Measurements from ENCODE around the gene SPEF2. TPM values are rescaled to one million over a fixed set of nuclear protein-coding genes. Genes with fewer than 3 reads are reported as not detected.
"Not testable (repeated sequence)": the region's sequence is repeated elsewhere in the genome, so short reads cannot be mapped to it uniquely, and the experiment has no call there.

The SPEF2 gene
- total RNA-seq, 2 experiments from 2014 or later: 5.6 to 14.1 TPM

GRCh38 chr5:35845508-35845907 lies 227.8 kb downstream of the SPEF2 start:
- H3K27me3 Mint-ChIP-seq, H3K4me1 Mint-ChIP-seq, H3K27ac Mint-ChIP-seq, DNase-seq, CTCF ChIA-PET, ATAC-seq, H3K4me3 Mint-ChIP-seq: not testable (repeated sequence)
- Mint-ChIP-seq H3K9me3 (ENCODE audit: low read depth) (peaks cover 35% of the 10 kb centered on the region), H3K36me3 (peaks cover 57% of the 10 kb centered on the region)

DNA sequence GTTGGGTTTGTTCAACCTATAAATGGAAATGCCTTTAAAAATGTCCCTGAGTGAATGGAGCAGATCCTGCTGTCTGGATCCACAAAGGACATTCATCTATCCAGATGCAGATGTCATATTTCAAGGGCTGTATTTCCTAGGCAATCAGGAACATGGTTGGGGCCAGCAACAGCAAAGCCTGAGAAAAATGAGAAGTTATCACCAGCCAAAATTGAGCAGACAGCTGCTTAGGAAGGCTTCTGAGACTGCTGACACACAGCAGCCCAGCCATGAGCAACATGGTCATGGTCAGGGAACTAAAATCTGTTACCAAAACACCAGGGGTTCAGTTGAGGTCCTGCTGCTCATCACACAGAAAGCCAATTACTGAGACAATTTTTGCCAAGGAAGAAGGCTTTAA lies 229.8 kb downstream of the SPEF2 start:
- peaks cover 19% of the 10 kb centered on the region for H3K4me1 Mint-ChIP-seq
- H3K36me3 Mint-ChIP-seq: peaks cover 48% of the 10 kb centered on the region
- peaks cover 32% of the 10 kb centered on the region for H3K9me3 Mint-ChIP-seq (ENCODE audit: low read depth)
- DNase-seq (no peak), ATAC-seq (no peak)
- CTCF ChIA-PET: no interaction called here
- H3K4me3 Mint-ChIP-seq: no peak overlapping the region
- H3K27me3 Mint-ChIP-seq: no peaks in the 10 kb centered on the region
- H3K27ac Mint-ChIP-seq: no peak overlapping the region

DNA sequence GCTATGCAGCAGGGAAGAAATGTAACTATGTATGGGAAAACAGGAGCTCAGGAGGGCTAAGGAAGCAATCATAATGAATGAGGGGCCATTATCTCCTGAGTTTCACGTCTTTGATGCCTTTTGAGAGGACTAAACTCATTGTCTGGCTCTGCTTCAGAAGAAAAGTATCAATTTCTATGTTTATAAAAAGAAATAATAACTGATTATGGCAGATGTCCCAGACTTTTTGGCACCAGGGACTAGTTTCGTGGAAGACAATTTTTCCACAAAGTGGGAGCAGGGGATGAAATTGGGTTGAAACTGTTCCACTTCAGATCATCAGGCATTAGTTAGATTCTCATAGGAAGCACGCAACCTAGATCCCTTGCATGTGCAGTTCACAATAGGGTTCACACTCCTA lies 230.3 kb downstream of the SPEF2 start:
- Mint-ChIP-seq H3K9me3 (ENCODE audit: low read depth) (peaks cover 32% of the 10 kb centered on the region), H3K27me3 (no peaks in the 10 kb centered on the region), H3K27ac (no peak overlapping the region), H3K36me3 (peaks cover 46% of the 10 kb centered on the region), H3K4me1 (peaks cover 24% of the 10 kb centered on the region), H3K4me3 (no peak overlapping the region)
- ATAC-seq (no peak), DNase-seq (no peak)
- CTCF ChIA-PET: no interaction called here

- ATAC-seq (no peak), DNase-seq (no peak)
- peaks cover 32% of the 10 kb centered on the region for H3K36me3 Mint-ChIP-seq
- H3K27me3 Mint-ChIP-seq: no peaks in the 10 kb centered on the region
- peaks cover 43% of the 10 kb centered on the region for H3K4me1 Mint-ChIP-seq
- CTCF ChIA-PET: interaction anchor here (1.2 to 3.6 kb wide), 2 partner anchors 33 to 73 kb away, joined by 4 to 15 read pairs; no protein-coding TSS in a partner anchor
- H3K9me3 Mint-ChIP-seq (ENCODE audit: low read depth): peaks cover 23% of the 10 kb centered on the region
- H3K27ac Mint-ChIP-seq: no peak overlapping the region
- H3K4me3 Mint-ChIP-seq: no peak overlapping the region
Measured at GRCh38 chr5:35849860-35850259, 232.2 kb downstream of the SPEF2 start.

DNA sequence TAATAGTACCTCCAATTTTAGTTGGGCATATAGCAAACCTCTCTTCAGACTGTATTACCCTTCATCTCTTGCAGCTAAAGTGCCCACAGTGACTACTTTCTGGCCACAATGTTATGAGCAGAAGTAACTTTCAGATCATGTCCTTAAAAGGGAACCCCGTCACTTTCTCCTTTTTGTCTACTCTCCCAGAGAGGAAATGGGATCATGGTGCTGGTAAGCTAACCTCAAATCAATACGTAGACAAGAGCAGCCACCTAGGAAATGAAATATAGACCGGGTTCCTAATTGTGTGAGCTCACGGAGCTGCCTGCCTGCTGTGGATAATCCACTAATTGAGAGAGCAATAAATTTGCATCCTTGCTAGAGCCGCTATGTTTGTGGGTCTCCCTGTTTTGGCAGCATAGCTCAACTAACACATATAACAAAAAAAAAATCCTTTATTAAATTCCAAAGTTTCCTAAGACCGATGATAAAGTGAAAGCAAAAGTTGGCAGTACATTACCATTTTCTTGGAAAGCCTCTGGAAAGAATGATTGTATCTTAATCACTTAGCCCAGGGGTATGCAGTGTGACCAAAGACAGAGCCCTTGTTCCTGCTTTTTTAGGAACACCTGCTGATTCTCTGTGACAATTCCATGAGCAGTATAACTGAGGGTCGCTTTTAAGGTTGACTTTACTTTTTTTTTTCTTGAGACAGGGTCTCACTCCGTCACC lies 233.5 kb downstream of the SPEF2 start:
- H3K4me1 Mint-ChIP-seq: peaks cover 56% of the 10 kb centered on the region
- CTCF ChIA-PET: interaction anchor here (0.7 to 4.0 kb wide), 4 partner anchors 11 to 199 kb away, joined by 3 to 15 read pairs (median 8); no protein-coding TSS in a partner anchor
- H3K36me3 Mint-ChIP-seq: peaks cover 22% of the 10 kb centered on the region
- peaks cover 15% of the 10 kb centered on the region for H3K9me3 Mint-ChIP-seq (ENCODE audit: low read depth)
- peak overlapping the region; percentile 31 for H3K27ac Mint-ChIP-seq
- DNase-seq (no peak), ATAC-seq (no peak)
- no peak overlapping the region for H3K4me3 Mint-ChIP-seq
- no peaks in the 10 kb centered on the region for H3K27me3 Mint-ChIP-seq

- peak overlapping the region; percentile 96 for H3K27ac Mint-ChIP-seq
- peak; percentile 22 for ATAC-seq
- peak; percentile 59 for DNase-seq
- peak overlapping the region; percentile 72 for H3K4me3 Mint-ChIP-seq
- H3K27me3 Mint-ChIP-seq: no peaks in the 10 kb centered on the region
- peaks cover 6% of the 10 kb centered on the region for H3K9me3 Mint-ChIP-seq (ENCODE audit: low read depth)
- CTCF ChIA-PET: interaction anchor here (1.1 to 4.0 kb wide), 7 partner anchors 10 to 75 kb away, joined by 3 to 15 read pairs (median 4); no protein-coding TSS in a partner anchor
- peaks cover 12% of the 10 kb centered on the region for H3K36me3 Mint-ChIP-seq
- H3K4me1 Mint-ChIP-seq: peaks cover 66% of the 10 kb centered on the region
Measured at GRCh38 chr5:35852084-35852734, 234.5 kb downstream of the SPEF2 start.

GRCh38 chr5:35852773-35853172 lies 235.1 kb downstream of the SPEF2 start:
- no peak for DNase-seq
- peak overlapping the region; percentile 96 for H3K27ac Mint-ChIP-seq
- no peaks in the 10 kb centered on the region for H3K27me3 Mint-ChIP-seq
- H3K36me3 Mint-ChIP-seq: peaks cover 6% of the 10 kb centered on the region
- H3K4me1 Mint-ChIP-seq: peaks cover 71% of the 10 kb centered on the region
- peaks cover under 1% of the 10 kb centered on the region for H3K9me3 Mint-ChIP-seq (ENCODE audit: low read depth)
- CTCF ChIA-PET: interaction anchor here (1.3 to 4.0 kb wide), 7 partner anchors 18 to 76 kb away, joined by 3 to 15 read pairs (median 4); no protein-coding TSS in a partner anchor
- peak overlapping the region; percentile 72 for H3K4me3 Mint-ChIP-seq
- no peak for ATAC-seq

DNA sequence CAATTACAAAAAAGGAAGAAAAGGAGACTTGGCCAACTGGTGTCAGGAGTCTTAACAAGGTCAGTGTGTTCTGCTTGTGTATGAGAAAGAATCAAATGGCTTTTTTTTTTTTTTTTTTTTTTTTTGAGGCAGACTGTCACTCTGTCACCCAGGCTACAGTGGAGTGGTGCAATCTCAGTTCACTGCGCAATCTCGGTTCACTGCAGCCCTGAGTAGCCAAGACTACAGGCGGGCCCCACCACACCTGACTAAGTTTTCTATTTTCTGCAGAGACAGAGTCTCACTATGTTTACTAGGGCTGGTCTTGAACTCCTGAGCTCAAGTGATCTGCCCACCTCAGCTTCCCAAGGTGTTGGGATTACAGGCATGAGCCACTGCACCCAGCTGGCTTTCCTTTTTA lies 236.0 kb downstream of the SPEF2 start:
- CTCF ChIA-PET: interaction anchor here (1.1 to 4.0 kb wide), 9 partner anchors 15 to 203 kb away, joined by 3 to 13 read pairs (median 4); no protein-coding TSS in a partner anchor
- peaks cover 76% of the 10 kb centered on the region for H3K4me1 Mint-ChIP-seq
- peak; percentile 45 for ATAC-seq

GRCh38 chr5:35854248-35854647 lies 236.6 kb downstream of the SPEF2 start:
- peaks cover 82% of the 10 kb centered on the region for H3K4me1 Mint-ChIP-seq
- peak overlapping the region; percentile 96 for H3K27ac Mint-ChIP-seq
- H3K27me3 Mint-ChIP-seq: no peaks in the 10 kb centered on the region
- CTCF ChIA-PET: interaction anchor here (1.0 to 4.0 kb wide), 8 partner anchors 16 to 203 kb away, joined by 3 to 13 read pairs (median 4); no protein-coding TSS in a partner anchor
- ATAC-seq (peak; percentile 25), DNase-seq (peak; percentile 69)
- no peaks in the 10 kb centered on the region for H3K9me3 Mint-ChIP-seq (ENCODE audit: low read depth)
- H3K36me3 Mint-ChIP-seq: peaks cover 9% of the 10 kb centered on the region
- H3K4me3 Mint-ChIP-seq: peak overlapping the region; percentile 72

More for the DNA sequence above, 236.0 kb downstream of the SPEF2 start:
- H3K9me3 Mint-ChIP-seq (ENCODE audit: low read depth): no peaks in the 10 kb centered on the region
- peaks cover 5% of the 10 kb centered on the region for H3K36me3 Mint-ChIP-seq
- H3K4me3 Mint-ChIP-seq: peak overlapping the region; percentile 72
- peak; percentile 76 for DNase-seq
- no peaks in the 10 kb centered on the region for H3K27me3 Mint-ChIP-seq
- peak overlapping the region; percentile 96 for H3K27ac Mint-ChIP-seq

- CTCF ChIA-PET: interaction anchor here (1.4 to 8.7 kb wide), 5 partner anchors 20 to 204 kb away, joined by 3 to 55 read pairs (median 4); no protein-coding TSS in a partner anchor
- no peak overlapping the region for H3K4me3 Mint-ChIP-seq
Measured at GRCh38 chr5:35855187-35855586, 237.5 kb downstream of the SPEF2 start.

DNA sequence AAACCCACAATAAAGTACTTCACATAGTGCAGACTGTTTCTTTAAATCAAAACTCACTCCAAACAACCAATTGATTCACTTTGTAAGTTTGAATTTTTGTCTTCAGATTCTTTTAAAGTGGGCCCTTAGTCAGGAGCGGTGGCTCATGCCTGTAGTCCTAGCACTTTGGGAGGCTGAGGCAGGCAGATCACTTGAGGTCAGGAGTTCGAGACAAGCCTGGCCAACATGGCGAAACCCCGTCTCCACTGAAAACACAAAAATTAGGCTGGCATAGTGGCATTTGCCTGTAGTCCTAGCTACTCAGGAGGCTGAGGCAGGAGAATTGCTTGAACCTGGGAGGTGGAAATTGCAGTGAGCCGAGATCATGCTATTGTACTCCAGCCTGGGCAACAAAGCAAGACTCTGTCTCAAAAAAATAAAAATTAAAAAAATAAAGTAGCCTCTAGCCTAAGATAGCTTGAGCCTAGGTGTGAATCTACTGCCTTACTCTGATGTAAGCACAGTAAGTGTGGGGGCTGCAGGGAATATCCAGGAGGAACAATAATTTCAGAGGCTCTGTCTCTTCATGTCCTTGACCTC lies 238.6 kb downstream of the SPEF2 start:
- Mint-ChIP-seq H3K4me3 (peak overlapping the region; percentile 80), H3K4me1 (peaks cover 95% of the 10 kb centered on the region), H3K27ac (peak overlapping the region; percentile 90), H3K36me3 (peaks cover 23% of the 10 kb centered on the region)
- H3K9me3 Mint-ChIP-seq (ENCODE audit: low read depth); ATAC-seq; DNase-seq; H3K27me3 Mint-ChIP-seq: not testable (repeated sequence)
- CTCF ChIA-PET: interaction anchor here (1.0 to 8.7 kb wide), 5 partner anchors 48 to 239 kb away, joined by 3 to 55 read pairs (median 3); partner anchors contain the start of gene SPEF2

More at GRCh38 chr5:35855187-35855586, 237.5 kb downstream of the SPEF2 start:
- Mint-ChIP-seq H3K36me3 (peaks cover 13% of the 10 kb centered on the region), H3K27ac (peak overlapping the region; percentile 96), H3K27me3 (no peaks in the 10 kb centered on the region), H3K9me3 (ENCODE audit: low read depth) (no peaks in the 10 kb centered on the region), H3K4me1 (peaks cover 91% of the 10 kb centered on the region)
- ATAC-seq (no peak), DNase-seq (no peak)

DNA sequence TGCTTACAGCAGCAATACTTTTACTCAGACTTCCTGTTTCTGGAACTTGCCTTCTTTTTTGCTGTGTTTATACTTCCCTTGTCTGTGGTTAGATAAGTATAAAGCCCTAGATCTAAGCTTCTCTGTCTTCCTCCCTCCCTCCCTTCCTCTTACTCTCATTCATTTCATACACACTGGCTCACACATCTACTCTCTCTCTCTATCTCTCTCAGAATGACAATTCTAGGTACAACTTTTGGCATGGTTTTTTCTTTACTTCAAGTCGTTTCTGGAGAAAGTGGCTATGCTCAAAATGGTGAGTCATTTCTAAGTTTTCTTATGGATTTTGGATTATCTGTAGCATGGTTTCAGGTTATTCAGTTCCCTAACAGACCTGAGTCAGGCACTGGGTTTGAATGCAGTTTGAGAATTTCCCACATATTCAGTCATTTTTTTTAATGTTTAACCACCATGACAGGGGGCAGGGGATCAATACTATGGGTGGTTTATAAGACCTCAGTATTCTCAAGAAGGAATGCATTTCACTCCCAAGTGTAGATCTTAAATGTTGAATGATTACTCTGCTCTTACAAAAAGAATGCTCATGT lies 239.2 kb downstream of the SPEF2 start, which contains the start of gene IL7R:
IL7R (plus strand) TSS at position 127 of the 587 bp plus-strand sequence; CDS start at position 214, 87 bp downstream.
- CTCF ChIA-PET: interaction anchor here (1.0 to 8.7 kb wide), 5 partner anchors 48 to 239 kb away, joined by 3 to 55 read pairs (median 3); partner anchors contain the start of gene SPEF2
- Mint-ChIP-seq H3K36me3 (peaks cover 29% of the 10 kb centered on the region), H3K4me3 (peak within 1 kb of the TSS; percentile 80), H3K9me3 (ENCODE audit: low read depth) (no peaks in the 10 kb centered on the region), H3K4me1 (peaks cover 95% of the 10 kb centered on the region), H3K27me3 (no peaks in the 10 kb centered on the region), H3K27ac (peak within 1 kb of the TSS; percentile 96)
- no peak for DNase-seq
- ATAC-seq: peak; percentile 73

Measured in activated CD8-positive, alpha-beta memory T cell treated with anti-CD3 and anti-CD28 coated beads, Interleukin-2, amount 10 ng/mL, durations not matched to agents 7 days and 5 days (primary cell).